ENCODE data around the gene DAAM2. TPM values are rescaled to one million over a fixed set of nuclear protein-coding genes. Genes with fewer than 3 reads are reported as not detected.

Gene DAAM2
- total RNA-seq, 6 experiments from 2014 or later = 1.6 to 9.8 (median 4.7) TPM

DNA sequence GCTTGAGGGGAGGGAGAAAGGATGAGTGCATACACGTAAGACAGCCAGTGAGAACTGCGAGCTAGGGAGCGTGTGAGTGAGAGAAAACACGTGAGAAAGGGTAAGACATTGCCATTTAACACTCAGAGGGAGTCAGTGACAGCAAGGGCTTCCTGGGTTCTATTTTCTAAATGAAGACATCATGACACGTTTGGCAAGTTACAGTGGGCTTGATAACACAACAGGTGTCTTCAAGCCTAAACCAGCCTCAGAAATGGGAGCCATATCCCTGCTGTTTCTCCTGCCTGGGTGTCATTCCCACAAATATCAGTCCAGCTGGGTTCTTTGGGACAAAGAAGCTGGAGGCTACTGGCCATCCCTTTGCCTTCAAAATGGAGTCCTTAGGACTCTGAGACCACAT, 159.0 kb downstream of the DAAM2 start:
- Histone ChIP-seq H3K4me1 (peaks cover 0 to 32% (median 3%) of the 10 kb centered on the region in 4 donors), H3K9me3 (no peaks in the 10 kb centered on the region), H3K27me3 (no peaks in the 10 kb centered on the region), H3K4me3 (no peak overlapping the region), H3K36me3 (no peaks in the 10 kb centered on the region), H3K27ac (no peak overlapping the region)
- no peak for DNase-seq
- intact Hi-C loops (cut with DNase I) = no loop called here
- TF ChIP-seq, protein P1, sequence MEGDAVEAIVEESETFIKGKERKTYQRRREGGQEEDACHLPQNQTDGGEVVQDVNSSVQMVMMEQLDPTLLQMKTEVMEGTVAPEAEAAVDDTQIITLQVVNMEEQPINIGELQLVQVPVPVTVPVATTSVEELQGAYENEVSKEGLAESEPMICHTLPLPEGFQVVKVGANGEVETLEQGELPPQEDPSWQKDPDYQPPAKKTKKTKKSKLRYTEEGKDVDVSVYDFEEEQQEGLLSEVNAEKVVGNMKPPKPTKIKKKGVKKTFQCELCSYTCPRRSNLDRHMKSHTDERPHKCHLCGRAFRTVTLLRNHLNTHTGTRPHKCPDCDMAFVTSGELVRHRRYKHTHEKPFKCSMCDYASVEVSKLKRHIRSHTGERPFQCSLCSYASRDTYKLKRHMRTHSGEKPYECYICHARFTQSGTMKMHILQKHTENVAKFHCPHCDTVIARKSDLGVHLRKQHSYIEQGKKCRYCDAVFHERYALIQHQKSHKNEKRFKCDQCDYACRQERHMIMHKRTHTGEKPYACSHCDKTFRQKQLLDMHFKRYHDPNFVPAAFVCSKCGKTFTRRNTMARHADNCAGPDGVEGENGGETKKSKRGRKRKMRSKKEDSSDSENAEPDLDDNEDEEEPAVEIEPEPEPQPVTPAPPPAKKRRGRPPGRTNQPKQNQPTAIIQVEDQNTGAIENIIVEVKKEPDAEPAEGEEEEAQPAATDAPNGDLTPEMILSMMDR (IDR thresholded peaks at IDR 0.05) = no peak
- TF ChIP-seq POLR2A (IDR thresholded peaks at IDR 0.05) = no peak
- WGBS (ENCODE audit: insufficient coverage, low coverage, low lambda C conversion rate, missing lambda C conversion rate) = 91% methylated on average over 3 of the region's 5 CpGs
- ATAC-seq = no peak

DNA sequence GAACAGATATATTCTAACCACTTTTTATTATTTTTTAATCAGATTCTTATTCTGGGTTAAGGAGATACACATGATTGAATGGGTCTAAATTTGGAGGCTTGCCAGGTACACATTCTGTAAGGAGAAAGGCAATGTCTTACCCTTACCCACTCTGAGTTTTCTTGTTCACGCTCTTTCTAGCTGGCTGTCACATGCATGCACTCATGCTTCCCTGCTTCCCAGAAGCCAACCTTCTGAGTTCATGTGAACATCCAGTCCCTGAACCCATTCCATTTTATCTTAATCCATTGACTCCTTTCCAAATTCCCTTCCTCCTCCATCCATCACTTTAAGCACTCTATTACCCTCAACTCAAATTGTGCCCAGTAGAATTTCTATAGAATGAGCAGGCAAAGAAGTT, 159.5 kb downstream of the DAAM2 start:
- no peak for DNase-seq
- Histone ChIP-seq H3K36me3 (no peaks in the 10 kb centered on the region), H3K4me1 (peaks cover 0 to 32% (median 3%) of the 10 kb centered on the region in 4 donors), H3K4me3 (no peak overlapping the region), H3K27ac (peak overlapping the region in 1 of 3 donors; percentile 15), H3K9me3 (no peaks in the 10 kb centered on the region), H3K27me3 (no peaks in the 10 kb centered on the region)
- intact Hi-C loops (cut with DNase I) = no loop called here
- no peak for ATAC-seq
- WGBS (ENCODE audit: insufficient coverage, low coverage, low lambda C conversion rate, missing lambda C conversion rate) = 90% methylated on average over 1 of the region's 1 CpG
- no peak for TF ChIP-seq POLR2A (IDR thresholded peaks at IDR 0.05)
- TF ChIP-seq, protein P1 (IDR thresholded peaks at IDR 0.05) = no peak

DNA sequence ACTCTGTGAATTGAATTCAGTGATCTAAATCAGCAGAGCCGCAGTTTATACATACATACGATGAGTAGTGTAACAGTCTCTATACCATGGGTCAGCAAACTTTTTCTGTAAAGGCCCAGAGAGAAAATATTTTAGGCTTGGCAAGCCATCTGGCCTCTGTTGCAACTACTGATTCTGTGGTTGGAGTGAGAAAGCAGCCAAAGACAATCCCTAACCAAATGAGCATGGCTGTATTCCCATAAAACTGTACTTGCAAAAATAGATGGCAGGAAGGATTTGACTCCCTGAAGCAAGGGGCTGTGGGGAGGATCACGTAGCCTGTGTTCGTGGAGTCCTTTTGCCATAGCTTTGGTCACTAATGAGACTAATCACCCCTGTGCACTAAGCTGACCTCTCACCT, 160.0 kb downstream of the DAAM2 start:
- TF ChIP-seq, protein P1 (IDR thresholded peaks at IDR 0.05) = no peak
- no peak for TF ChIP-seq POLR2A (IDR thresholded peaks at IDR 0.05)
- DNase-seq (no peak), ATAC-seq (peak in 2 of 4 donors; percentile 30 to 45)
- Histone ChIP-seq H3K36me3 (no peaks in the 10 kb centered on the region), H3K4me1 (peaks cover 0 to 29% (median 3%) of the 10 kb centered on the region in 4 donors), H3K4me3 (no peak overlapping the region), H3K27ac (peak overlapping the region in 1 of 3 donors; percentile 15), H3K9me3 (no peaks in the 10 kb centered on the region), H3K27me3 (no peaks in the 10 kb centered on the region)
- 50% methylated on average over 4 of the region's 4 CpGs for WGBS (ENCODE audit: insufficient coverage, low coverage, low lambda C conversion rate, missing lambda C conversion rate)
- intact Hi-C loops (cut with DNase I) = no loop called here

DNA sequence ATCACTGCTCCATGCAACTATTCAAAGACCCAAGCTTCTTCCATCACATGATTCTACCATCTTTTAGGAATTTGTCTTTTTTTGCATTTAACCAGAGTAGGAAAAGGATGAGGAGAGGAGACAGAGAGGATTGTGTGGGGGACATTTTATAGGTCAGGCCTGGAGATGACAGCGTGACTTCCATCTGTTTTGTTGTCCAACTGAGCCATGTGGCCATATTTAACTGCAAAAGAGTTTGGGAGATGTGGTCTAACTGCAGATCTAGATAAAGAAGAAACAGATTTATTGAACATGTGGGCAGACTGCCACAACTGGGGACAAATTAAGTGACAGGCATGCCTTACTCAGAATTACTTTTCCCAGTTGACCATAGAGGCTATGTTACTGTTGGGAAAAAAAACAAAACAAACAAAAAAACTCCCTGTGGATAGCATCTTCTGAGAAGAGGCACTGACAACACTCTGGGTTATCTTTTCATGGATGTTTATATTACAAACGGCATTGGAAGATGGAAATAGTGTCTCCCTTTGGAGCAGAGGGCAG, 161.0 kb downstream of the DAAM2 start:
- ATAC-seq = no peak
- intact Hi-C loops (cut with DNase I) = no loop called here
- Histone ChIP-seq H3K4me1 (peaks cover 0 to 20% (median 3%) of the 10 kb centered on the region in 4 donors), H3K27me3 (no peaks in the 10 kb centered on the region), H3K27ac (no peak overlapping the region), H3K4me3 (no peak overlapping the region), H3K9me3 (no peaks in the 10 kb centered on the region), H3K36me3 (no peaks in the 10 kb centered on the region)
- TF ChIP-seq, protein P1 (IDR thresholded peaks at IDR 0.05) = no peak
- TF ChIP-seq POLR2A (IDR thresholded peaks at IDR 0.05) = no peak
- DNase-seq = no peak
- WGBS (ENCODE audit: insufficient coverage, low coverage, low lambda C conversion rate, missing lambda C conversion rate) = 70% methylated on average over 2 of the region's 2 CpGs

Other genes with a start within 250 kb of the DAAM2 start
- gene KIF6, start 67.0 kb upstream of the DAAM2 start, total RNA-seq = under 1 TPM in 4 of 6 experiments, not detected in 2; 0.18 to 0.83 (median 0.37) TPM
- 10 to 100 TPM; 18.0 to 35.3 (median 27.8) TPM for gene MOCS1, start 142.1 kb downstream of the DAAM2 start, total RNA-seq

All from right lobe of liver (tissue), 6 donors.